Vagina (tissue), 2 donors: ENCODE results near the gene CEMIP2. TPM values are rescaled to one million over a fixed set of nuclear protein-coding genes. Genes with fewer than 3 reads are reported as not detected.
"Not testable (repeated sequence)": the region's sequence is repeated elsewhere in the genome, so short reads cannot be mapped to it uniquely, and the experiment has no call there.

Source experiments
- DNase-seq, 2 donors: peaks; one replicate each; pipeline ENCODE4 v3.0.0-alpha.2; 2017; ENCODE audit errors: extremely low spot score in 2 of 2
- H3K27ac ChIP-seq: fragments of 200-600 bp; sonication (generic); one replicate; pipeline ENCODE4 v1.5.1; 2019
- H3K27me3 ChIP-seq: fragments of 200-600 bp; sonication (generic); one replicate; pipeline ENCODE4 v1.5.1; 2019
- H3K36me3 ChIP-seq, 2 donors: fragments of 200-600 bp; sonication (generic); one replicate each; pipeline ENCODE4 v1.5.1; 2017 to 2019
- H3K4me1 ChIP-seq: fragments of 200-600 bp; sonication (generic); one replicate; pipeline ENCODE4 v1.5.1; 2019
- H3K4me3 ChIP-seq, 2 donors: fragments of 200-600 bp; sonication (generic); 1 replicate in 1 of 2; 2 replicates in 1 of 2; pipeline ENCODE4 v1.5.1; 2016 to 2019
- H3K9me3 ChIP-seq: fragments of 200-600 bp; sonication (generic); one replicate; pipeline ENCODE4 v1.5.1; 2019
- POLR2A ChIP-seq, 2 donors: fragments of 450-650 bp; IDR thresholded peaks; one replicate each; pipeline ENCODE4 v1.6.1; 2017; ENCODE audit warnings: antibody characterized with exemption in 2 of 2, mild to moderate bottlenecking in 2 of 2, moderate library complexity in 2 of 2
- POLR2AphosphoS5 ChIP-seq, 2 donors: sonication (generic); formaldehyde crosslinking; IDR thresholded peaks; one replicate each; pipeline ENCODE4 v1.9.0; 2017; ENCODE audit warnings: antibody characterized with exemption in 2 of 2, mild to moderate bottlenecking in 2 of 2, low read depth in 1 of 2; ENCODE audit not compliant: insufficient read depth in 1 of 2
- intact Hi-C: fragments of 100-400 bp; cut with DNase I; formaldehyde crosslinking; loops from one replicate; pipeline ENCODE4 v1.15.1; 2023
- total RNA-seq: library from RNA; depleted of rRNA; stranded (reverse); fragments of >200 nt; gene quantifications from one replicate; pipeline ENCODE4 v1.2.3, GENCODE V29; 2016
- TF ChIP-seq, protein P1 (sequence below), 3 experiments: fragments of 450-650 bp in 2 of 3; fragments of 200-600 bp in 1 of 3; sonication (generic) in 1 of 3; IDR thresholded peaks; one replicate each; pipeline ENCODE4 v1.5.1; 2017 to 2019; ENCODE audit warnings: antibody characterized with exemption in 3 of 3, mild to moderate bottlenecking in 2 of 3, moderate library complexity in 2 of 3

CEMIP2 gene
- total RNA-seq, 1 donor from 2014 or later, result 46.7 TPM

DNA sequence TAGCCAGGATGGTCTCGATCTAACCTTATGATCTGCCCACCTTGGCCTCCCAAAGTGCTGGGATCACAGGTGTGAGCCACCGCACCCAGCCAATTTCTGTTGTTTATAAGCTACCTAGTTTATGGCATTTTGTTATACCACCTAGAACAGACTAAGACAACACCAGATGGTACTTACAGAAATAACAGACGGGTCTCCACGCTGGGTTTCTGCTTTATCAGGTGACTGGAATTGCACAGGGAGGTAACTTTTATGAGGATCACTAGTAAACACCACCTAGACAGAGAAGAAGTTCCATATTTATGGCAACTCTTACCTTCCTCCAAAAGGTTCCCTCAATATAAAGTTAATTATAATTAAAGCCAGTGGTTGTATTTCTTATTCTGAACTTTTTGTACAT, 74.0 kb downstream of the CEMIP2 start:
- Histone ChIP-seq H3K4me1 (no peaks in the 10 kb centered on the region), H3K36me3 (peaks cover 0 to 8% of the 10 kb centered on the region in 2 donors), H3K4me3 (no peak overlapping the region), H3K27me3 (no peaks in the 10 kb centered on the region), H3K27ac (no peak overlapping the region), H3K9me3 (no peaks in the 10 kb centered on the region)
- no peak for DNase-seq
- TF ChIP-seq POLR2A (IDR thresholded peaks at IDR 0.05), result no peak
- TF ChIP-seq POLR2AphosphoS5 (IDR thresholded peaks at IDR 0.05; ENCODE audit: insufficient read depth in 1 of 2, low read depth in 1 of 2), result no peak
- TF ChIP-seq, protein P1, sequence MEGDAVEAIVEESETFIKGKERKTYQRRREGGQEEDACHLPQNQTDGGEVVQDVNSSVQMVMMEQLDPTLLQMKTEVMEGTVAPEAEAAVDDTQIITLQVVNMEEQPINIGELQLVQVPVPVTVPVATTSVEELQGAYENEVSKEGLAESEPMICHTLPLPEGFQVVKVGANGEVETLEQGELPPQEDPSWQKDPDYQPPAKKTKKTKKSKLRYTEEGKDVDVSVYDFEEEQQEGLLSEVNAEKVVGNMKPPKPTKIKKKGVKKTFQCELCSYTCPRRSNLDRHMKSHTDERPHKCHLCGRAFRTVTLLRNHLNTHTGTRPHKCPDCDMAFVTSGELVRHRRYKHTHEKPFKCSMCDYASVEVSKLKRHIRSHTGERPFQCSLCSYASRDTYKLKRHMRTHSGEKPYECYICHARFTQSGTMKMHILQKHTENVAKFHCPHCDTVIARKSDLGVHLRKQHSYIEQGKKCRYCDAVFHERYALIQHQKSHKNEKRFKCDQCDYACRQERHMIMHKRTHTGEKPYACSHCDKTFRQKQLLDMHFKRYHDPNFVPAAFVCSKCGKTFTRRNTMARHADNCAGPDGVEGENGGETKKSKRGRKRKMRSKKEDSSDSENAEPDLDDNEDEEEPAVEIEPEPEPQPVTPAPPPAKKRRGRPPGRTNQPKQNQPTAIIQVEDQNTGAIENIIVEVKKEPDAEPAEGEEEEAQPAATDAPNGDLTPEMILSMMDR (IDR thresholded peaks at IDR 0.05), result no peak
- intact Hi-C loops, result no loop called here

DNA sequence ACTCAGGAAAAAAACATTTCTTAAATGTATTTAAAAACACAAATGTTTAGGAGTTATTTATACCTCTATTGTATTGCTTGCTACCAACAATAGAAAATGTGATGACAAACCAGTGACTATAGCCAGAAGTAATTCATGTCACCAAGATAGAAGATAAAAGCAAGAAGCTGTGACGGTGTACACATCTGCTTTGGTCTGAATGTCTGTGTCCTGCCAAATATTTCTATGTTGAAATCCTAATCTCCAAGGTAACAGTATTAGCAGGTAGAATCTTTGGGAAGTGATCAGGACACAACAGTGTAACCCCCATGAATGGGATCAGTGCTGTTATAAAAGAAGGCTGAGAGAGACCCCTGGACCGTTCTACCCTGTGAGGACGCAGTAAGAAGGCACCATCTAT, 74.7 kb downstream of the CEMIP2 start:
- TF ChIP-seq POLR2AphosphoS5 (IDR thresholded peaks at IDR 0.05; ENCODE audit: insufficient read depth in 1 of 2, low read depth in 1 of 2) (no peak), POLR2A (IDR thresholded peaks at IDR 0.05) (no peak)
- TF ChIP-seq, protein P1 (IDR thresholded peaks at IDR 0.05), result no peak
- H3K27ac ChIP-seq, result no peak overlapping the region
- H3K4me1 ChIP-seq, result no peaks in the 10 kb centered on the region
- no peaks in the 10 kb centered on the region for H3K9me3 ChIP-seq
- H3K36me3 ChIP-seq, result peaks cover 0 to 14% of the 10 kb centered on the region in 2 donors
- intact Hi-C loops, result no loop called here
- H3K4me3 ChIP-seq, result no peak overlapping the region
- DNase-seq, result no peak
- H3K27me3 ChIP-seq, result no peaks in the 10 kb centered on the region

DNA sequence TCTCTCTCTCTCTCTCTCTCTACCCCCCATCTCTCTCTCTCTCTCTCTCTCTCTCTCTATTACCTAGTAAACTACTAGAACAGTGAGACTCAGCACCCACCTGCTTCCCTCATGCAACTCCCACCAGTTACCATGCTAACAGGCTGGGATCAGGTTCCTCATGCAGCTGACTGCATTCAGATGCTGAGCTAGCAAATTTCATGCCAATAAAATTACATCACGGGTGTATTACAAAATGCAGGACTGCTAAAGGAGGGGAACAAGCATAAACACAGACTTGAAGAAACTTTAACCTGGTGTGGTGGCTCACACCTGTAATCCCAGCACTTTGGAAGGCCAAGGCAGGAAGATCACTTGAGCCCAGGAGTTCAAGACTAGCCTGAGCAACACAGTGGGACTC, 76.0 kb downstream of the CEMIP2 start:
- no peak for DNase-seq
- intact Hi-C loops, result no loop called here
- TF ChIP-seq POLR2A (IDR thresholded peaks at IDR 0.05) (no peak), POLR2AphosphoS5 (IDR thresholded peaks at IDR 0.05; ENCODE audit: insufficient read depth in 1 of 2, low read depth in 1 of 2) (no peak)
- TF ChIP-seq, protein P1 (IDR thresholded peaks at IDR 0.05), result no peak

DNA sequence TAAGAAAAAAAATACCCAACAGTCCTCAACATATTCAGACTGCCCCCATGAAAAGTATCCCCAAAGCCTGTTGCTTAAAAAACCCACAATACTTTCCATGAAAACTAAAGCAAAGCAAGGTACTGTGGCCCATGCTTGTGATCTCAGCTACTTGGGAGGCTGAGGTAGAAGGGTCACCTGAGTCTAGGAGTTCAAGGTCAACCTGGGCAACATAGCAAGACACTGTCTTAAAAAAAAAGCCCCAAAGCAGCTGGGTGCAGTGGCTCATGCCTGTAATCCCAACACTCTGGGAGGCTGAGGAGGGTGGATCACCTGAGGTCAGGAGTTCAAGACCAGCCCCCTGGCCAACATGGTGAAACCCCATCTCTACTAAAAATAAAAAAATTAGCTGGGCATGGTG, 76.7 kb downstream of the CEMIP2 start:
- peaks cover 0 to 12% of the 10 kb centered on the region in 2 donors for H3K36me3 ChIP-seq
- intact Hi-C loops, H3K9me3 ChIP-seq: not testable (repeated sequence)

More for the DNA sequence above, 76.0 kb downstream of the CEMIP2 start:
- Histone ChIP-seq H3K4me3 (no peak overlapping the region), H3K9me3 (no peaks in the 10 kb centered on the region), H3K27me3 (no peaks in the 10 kb centered on the region), H3K36me3 (peaks cover 0 to 12% of the 10 kb centered on the region in 2 donors), H3K4me1 (no peaks in the 10 kb centered on the region), H3K27ac (no peak overlapping the region)

DNA sequence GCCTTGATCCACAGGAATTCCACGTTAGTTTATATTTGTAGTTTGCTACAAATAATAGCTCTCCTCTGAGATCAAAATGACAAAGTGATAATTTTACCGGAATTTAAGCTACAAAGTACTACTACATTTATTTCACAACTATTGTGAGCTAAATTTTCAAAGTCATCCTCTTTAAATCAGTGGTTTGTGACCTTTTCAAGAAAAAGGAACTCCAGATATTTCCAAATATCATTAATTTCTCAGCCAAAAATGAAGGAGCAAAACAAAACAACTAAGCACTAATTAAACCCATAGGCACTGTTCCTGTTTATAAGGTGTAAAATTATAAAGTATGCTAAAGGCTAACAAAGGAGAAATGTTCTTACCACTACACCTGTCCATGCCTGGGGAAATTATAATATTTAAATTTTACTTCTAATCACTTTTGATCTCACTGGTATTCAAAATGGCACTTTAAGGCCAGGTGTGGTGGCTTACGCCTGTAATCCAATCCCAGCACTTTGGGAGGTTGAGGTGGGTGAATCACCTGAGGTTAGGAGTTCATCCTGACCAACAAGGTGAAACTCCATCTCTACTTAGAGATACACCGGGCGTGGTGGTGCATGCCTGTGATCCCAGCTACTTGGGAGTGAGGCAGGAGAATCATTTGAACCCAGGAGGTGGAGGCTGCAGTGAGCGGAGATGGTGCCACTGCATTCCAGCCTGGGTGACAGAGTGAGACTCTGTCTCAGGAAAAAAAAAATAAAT, 77.5 kb downstream of the CEMIP2 start:
- no peak for DNase-seq
- no peak for TF ChIP-seq POLR2AphosphoS5 (IDR thresholded peaks at IDR 0.05; ENCODE audit: insufficient read depth in 1 of 2, low read depth in 1 of 2)
- Histone ChIP-seq H3K4me3 (no peak overlapping the region), H3K4me1 (no peaks in the 10 kb centered on the region), H3K27ac (no peak overlapping the region), H3K9me3 (no peaks in the 10 kb centered on the region), H3K27me3 (no peaks in the 10 kb centered on the region), H3K36me3 (peaks cover 0 to 12% of the 10 kb centered on the region in 2 donors)
- intact Hi-C loops, result no loop called here

More for the DNA sequence above, 76.7 kb downstream of the CEMIP2 start:
- not testable (repeated sequence) for DNase-seq, H3K27me3 ChIP-seq, H3K27ac ChIP-seq, H3K4me3 ChIP-seq, H3K4me1 ChIP-seq

DNA sequence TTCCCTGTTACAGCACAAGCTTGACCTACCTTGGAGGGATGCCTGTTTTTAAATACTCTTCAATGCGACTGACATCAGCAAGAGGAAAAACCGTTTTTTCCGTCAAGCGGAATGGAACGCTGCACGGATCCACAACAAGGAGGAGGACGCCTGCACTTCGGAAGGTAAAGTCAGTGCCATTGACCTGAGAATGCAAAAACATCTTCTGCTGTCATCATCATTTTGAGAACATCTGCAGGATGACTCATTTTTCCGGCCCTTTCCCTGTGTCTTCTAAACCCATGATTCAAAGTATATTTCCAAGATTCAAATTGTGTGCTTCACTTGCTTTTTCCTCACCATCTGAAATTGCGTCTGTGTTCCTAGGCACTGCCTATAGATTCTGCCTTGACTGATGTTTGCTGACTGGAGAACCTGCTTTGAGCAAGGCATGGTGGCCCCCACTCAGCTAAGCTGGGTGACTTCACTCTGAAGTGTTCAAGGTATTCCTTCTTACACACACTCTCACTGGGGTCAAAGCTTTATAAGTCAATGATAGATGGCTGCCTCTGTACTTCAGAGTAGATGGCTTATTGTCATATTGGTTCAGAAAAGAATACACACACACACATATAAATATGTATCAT, 78.1 kb downstream of the CEMIP2 start:
- intact Hi-C loops, result no loop called here
- H3K36me3 ChIP-seq, result peaks cover 0 to 12% of the 10 kb centered on the region in 2 donors
- H3K27ac ChIP-seq, result no peak overlapping the region
- DNase-seq, result no peak
- no peaks in the 10 kb centered on the region for H3K4me1 ChIP-seq
- TF ChIP-seq, protein P1 (IDR thresholded peaks at IDR 0.05), result no peak
- no peak for TF ChIP-seq POLR2AphosphoS5 (IDR thresholded peaks at IDR 0.05; ENCODE audit: insufficient read depth in 1 of 2, low read depth in 1 of 2)
- TF ChIP-seq POLR2A (IDR thresholded peaks at IDR 0.05), result no peak
- no peak overlapping the region for H3K4me3 ChIP-seq
- no peaks in the 10 kb centered on the region for H3K9me3 ChIP-seq
- no peaks in the 10 kb centered on the region for H3K27me3 ChIP-seq
